ENCODE results near the gene KCNK10.

Gene KCNK10

DNA sequence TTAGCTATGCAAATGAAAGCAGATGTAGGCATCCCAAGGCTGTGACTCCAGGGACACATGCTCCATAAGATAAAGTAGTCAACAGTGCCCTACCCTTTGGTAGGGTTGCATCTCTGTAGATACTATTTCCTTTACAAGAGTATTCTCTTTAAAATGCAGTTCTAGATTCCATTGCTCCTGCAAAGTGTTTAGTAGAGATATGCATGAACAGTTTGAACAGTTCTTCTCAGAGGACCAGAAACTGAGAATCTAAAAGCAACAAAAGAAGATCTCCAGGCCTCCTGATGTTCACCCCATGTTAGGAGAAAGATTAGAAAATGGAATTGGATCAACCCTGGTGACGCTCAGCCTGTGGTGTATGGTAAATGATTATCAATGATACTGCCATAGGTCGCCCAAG lies 121.2 kb downstream of the KCNK10 start:
- H3K27ac ChIP-seq = no peak overlapping the region
- no peak overlapping the region for H3K4me3 ChIP-seq
- TF ChIP-seq, protein P1, sequence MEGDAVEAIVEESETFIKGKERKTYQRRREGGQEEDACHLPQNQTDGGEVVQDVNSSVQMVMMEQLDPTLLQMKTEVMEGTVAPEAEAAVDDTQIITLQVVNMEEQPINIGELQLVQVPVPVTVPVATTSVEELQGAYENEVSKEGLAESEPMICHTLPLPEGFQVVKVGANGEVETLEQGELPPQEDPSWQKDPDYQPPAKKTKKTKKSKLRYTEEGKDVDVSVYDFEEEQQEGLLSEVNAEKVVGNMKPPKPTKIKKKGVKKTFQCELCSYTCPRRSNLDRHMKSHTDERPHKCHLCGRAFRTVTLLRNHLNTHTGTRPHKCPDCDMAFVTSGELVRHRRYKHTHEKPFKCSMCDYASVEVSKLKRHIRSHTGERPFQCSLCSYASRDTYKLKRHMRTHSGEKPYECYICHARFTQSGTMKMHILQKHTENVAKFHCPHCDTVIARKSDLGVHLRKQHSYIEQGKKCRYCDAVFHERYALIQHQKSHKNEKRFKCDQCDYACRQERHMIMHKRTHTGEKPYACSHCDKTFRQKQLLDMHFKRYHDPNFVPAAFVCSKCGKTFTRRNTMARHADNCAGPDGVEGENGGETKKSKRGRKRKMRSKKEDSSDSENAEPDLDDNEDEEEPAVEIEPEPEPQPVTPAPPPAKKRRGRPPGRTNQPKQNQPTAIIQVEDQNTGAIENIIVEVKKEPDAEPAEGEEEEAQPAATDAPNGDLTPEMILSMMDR (IDR thresholded peaks at IDR 0.05) = no peak
- DNase-seq (ENCODE audit: low spot score) = no peak

DNA sequence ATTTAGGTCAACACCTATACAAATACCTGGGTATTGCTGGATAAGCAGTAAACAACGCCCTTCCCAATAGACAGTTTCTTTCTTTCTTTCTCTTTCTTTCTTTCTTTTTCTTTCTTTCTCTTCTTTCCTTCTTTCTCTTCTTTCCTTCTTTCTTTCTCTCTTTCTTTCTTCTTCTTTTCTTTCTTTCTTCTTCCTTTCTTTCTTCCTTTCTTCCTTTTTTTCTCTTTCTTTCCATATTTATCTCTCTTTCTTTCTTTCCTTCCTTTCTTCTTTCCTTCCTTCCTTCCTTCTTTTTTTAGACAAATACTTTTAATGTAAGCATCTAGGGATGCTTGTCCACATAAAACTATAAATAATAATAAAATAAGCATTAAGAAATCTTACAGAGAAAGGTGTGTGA lies 123.2 kb downstream of the KCNK10 start:
- no peak overlapping the region for H3K4me3 ChIP-seq
- TF ChIP-seq, protein P1 (IDR thresholded peaks at IDR 0.05) = no peak

DNA sequence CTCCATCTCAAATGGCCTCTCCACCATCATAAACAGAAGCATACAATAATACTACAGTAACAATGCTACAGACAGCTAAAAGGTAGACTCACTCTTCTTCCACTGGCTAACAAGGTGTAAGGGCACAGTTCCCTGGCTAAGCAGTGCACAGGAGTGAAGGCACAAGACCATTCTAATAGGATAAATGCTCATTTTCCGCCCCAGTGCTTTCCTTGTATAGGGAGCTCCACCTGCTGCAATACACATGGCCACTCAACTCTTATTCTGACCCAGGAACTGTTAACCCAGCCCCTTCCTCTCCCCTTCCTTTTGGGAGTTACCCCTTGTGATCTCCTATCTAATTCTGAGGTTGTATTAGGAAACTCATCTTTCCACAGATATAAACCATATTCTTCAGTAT lies 124.6 kb downstream of the KCNK10 start:
- TF ChIP-seq, protein P1 (IDR thresholded peaks at IDR 0.05) = no peak
- no peak overlapping the region for H3K4me3 ChIP-seq
- no peak for DNase-seq (ENCODE audit: low spot score)
- H3K27ac ChIP-seq = no peak overlapping the region

More for the DNA sequence above, 123.2 kb downstream of the KCNK10 start:
- H3K27ac ChIP-seq = no peak overlapping the region
- no peak for DNase-seq (ENCODE audit: low spot score)

DNA sequence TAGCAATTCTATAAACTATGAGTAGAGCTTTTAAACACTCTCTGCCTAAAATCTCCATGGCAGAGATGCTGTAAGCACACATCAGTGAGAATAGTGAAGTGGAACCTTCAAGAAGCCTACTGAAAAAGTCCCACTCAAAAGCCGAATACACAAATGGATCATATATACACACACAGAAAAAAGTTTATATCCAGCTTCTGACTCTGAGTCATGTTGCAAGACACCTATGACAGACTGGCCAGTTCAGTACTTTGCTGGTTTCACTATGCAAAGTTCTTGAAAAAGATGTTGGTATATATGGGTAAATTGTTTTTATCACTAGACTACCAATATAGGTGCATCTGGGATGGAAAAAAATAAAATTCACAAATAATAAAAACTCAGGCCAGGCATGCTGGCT lies 126.1 kb downstream of the KCNK10 start:
- no peak overlapping the region for H3K4me3 ChIP-seq
- no peak for DNase-seq (ENCODE audit: low spot score)
- TF ChIP-seq, protein P1 (IDR thresholded peaks at IDR 0.05) = no peak
- H3K27ac ChIP-seq = no peak overlapping the region

DNA sequence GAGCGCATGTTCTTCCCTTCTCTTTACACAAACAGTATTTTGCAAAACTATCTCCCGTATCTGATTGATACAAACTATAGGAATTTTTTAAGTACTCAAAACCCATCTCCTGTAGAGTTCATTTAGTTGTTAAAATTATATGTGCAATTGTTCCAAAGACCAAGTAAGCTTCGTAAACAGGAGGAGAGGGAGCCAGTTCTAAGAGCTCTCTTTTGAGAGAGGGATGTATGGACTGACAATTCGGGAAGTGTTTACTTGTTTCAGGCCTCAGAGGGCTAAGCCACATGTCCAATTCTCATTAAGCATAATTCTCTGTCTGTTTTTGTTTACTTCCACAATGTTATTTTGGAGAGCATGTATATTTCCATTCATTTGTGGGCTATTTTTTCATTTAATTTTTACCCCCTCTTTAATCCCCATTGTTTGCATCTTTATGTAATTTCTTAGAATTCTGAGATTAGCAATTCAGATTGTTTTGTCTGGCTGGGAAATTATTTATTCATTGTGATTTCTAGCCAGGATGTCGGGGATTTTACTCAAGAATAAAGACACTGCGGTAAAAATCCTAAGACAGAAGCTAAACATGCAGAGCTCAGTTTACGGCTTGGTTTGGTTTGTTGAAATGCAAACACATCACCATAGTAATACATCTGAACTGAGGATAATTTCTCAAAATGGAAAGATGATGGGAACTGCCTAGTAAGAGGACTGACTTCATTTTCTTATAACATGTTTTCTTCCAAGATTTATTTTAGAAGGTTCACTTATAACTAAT lies 126.8 kb downstream of the KCNK10 start:
- DNase-seq (ENCODE audit: low spot score) = no peak
- TF ChIP-seq, protein P1 (IDR thresholded peaks at IDR 0.05) = no peak
- H3K4me3 ChIP-seq = no peak overlapping the region
- no peak overlapping the region for H3K27ac ChIP-seq

DNA sequence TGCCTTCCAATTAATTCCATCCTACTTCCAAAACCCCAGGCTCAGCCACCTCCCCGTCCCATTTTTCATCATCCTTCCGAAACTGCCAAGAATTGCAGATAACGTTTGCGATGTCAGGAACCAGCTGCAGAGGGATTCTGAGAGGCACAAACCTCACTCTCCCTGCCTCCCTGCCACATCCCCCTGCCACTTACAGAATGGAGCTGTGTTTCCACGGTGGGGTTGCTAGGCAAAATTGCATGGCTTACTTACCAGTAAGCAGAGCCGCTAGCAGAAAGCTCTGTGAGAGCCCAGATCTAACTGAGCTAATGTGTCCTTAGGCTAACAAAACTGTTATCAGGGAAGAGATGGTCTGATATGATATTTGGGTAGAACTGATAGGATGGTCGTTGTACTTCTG lies 127.4 kb downstream of the KCNK10 start:
- TF ChIP-seq, protein P1 (IDR thresholded peaks at IDR 0.05) = no peak
- Histone ChIP-seq H3K27ac (no peak overlapping the region), H3K4me3 (no peak overlapping the region)
- DNase-seq (ENCODE audit: low spot score) = no peak

DNA sequence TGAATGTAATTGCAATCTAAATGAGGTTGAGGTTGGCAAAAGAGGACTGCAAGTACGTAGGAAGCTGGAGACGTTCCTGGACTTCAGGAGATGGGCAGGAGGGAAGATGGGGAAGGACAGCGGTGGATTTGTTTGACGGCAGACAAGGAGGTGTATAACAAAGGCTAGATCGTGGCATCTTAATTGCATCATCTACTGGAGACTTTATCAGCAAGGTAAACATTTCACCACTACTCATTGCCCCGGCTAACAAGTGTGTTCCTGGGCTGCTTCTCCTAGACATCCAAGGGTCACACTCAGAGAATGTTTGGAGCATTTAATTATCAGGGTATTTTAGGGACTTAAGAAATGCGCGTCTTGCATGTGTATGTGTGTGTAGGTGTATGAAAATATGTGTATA lies 128.5 kb downstream of the KCNK10 start:
- no peak overlapping the region for H3K4me3 ChIP-seq
- DNase-seq (ENCODE audit: low spot score) = no peak
- H3K27ac ChIP-seq = no peak overlapping the region
- TF ChIP-seq, protein P1 (IDR thresholded peaks at IDR 0.05) = no peak

All from coronary artery (tissue), 2 donors.